PC-3 (cell line): ENCODE measurements around the gene KCNK18.

Experiments
- CTCF ChIP-seq: fragments of 300-600 bp; sonication (generic); conservative IDR thresholded peaks from 2 replicates; pipeline ENCODE4 v1.5.1; 2017; ENCODE audit warnings: antibody characterized with exemption, low read depth, mild to moderate bottlenecking, low read length
- EZH2 ChIP-seq: fragments of 300-600 bp; sonication (generic); IDR thresholded peaks from one replicate; pipeline ENCODE4 v1.6.1; 2017; ENCODE audit warnings: antibody characterized with exemption, mild to moderate bottlenecking, low read length; ENCODE audit not compliant: unreplicated experiment

GRCh38 chr10:117188371-117188770 is 8.9 kb upstream of the KCNK18 start:
- no peak for TF ChIP-seq CTCF
- no peak for TF ChIP-seq EZH2
